Gastroesophageal sphincter (tissue), 3 donors: ENCODE measurements around the gene CLASP1.
"Not testable (repeated sequence)": the region's sequence is repeated elsewhere in the genome, so short reads cannot be mapped to it uniquely, and the experiment has no call there.

Experiments
- POLR2A ChIP-seq, 2 donors: fragments of 450-650 bp; IDR thresholded peaks; one replicate each; pipeline ENCODE4 v1.6.1; 2017; ENCODE audit warnings: antibody characterized with exemption in 2 of 2, mild to moderate bottlenecking in 2 of 2, moderate library complexity in 1 of 2
- POLR2AphosphoS5 ChIP-seq: sonication (generic); formaldehyde crosslinking; IDR thresholded peaks from one replicate; pipeline ENCODE4 v1.6.1; 2017; ENCODE audit warnings: antibody characterized with exemption
- TF ChIP-seq, protein P1 (sequence below), 4 experiments: fragments of 200-600 bp in 2 of 4; fragments of 450-650 bp in 2 of 4; sonication (generic) in 1 of 4; IDR thresholded peaks; one replicate each; pipeline ENCODE4 v1.5.1; 2017 to 2019; ENCODE audit warnings: antibody characterized with exemption in 4 of 4, mild to moderate bottlenecking in 2 of 4, moderate library complexity in 2 of 4

DNA sequence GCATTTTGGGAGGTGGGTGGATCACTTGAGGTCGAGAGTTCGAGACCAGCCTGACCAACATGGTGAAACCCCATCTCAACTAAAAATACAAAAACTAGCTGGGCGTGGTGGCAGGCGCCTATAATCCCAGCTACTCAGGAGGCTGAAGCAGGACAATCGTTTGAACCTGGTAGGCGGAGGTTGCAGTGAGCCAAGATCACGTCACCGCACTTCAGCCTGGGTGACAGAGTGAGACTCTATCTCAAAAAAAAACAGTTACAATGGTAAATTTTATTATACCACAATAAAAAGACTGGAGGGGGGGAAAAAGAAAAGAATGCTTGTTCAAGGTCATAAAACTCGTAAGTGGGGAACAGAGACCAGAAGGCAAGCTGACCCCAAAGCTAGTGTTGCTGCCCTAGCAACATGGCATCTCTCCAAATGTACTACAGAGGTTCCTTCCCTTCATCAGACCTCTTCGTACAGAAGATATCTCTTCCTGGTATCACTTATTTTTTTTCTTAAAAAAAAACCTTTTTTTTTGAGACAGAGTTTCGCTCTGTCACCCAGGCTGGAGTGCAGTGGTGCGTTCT, 305.3 kb downstream of the CLASP1 start:
- TF ChIP-seq, protein P1, sequence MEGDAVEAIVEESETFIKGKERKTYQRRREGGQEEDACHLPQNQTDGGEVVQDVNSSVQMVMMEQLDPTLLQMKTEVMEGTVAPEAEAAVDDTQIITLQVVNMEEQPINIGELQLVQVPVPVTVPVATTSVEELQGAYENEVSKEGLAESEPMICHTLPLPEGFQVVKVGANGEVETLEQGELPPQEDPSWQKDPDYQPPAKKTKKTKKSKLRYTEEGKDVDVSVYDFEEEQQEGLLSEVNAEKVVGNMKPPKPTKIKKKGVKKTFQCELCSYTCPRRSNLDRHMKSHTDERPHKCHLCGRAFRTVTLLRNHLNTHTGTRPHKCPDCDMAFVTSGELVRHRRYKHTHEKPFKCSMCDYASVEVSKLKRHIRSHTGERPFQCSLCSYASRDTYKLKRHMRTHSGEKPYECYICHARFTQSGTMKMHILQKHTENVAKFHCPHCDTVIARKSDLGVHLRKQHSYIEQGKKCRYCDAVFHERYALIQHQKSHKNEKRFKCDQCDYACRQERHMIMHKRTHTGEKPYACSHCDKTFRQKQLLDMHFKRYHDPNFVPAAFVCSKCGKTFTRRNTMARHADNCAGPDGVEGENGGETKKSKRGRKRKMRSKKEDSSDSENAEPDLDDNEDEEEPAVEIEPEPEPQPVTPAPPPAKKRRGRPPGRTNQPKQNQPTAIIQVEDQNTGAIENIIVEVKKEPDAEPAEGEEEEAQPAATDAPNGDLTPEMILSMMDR (IDR thresholded peaks at IDR 0.05), result not testable (repeated sequence)
- TF ChIP-seq POLR2AphosphoS5; POLR2A (IDR thresholded peaks at IDR 0.05): not testable (repeated sequence)
